GM21529 (cell line): ENCODE results near the gene CRYBG1.

Source experiments
- ATAC-seq: cut with Tn5 transposase; IDR thresholded peaks from one replicate; pipeline ENCODE4 v1.9.1; 2021; ENCODE audit not compliant: unreplicated experiment

CRYBG1 gene

GRCh38 chr6:106360410-106360988 is at the start of gene CRYBG1:
Gene CRYBG1 (plus strand): TSS chr6:106360717. CDS start chr6:106360909, 192 bp downstream.
- peak; percentile 88 for ATAC-seq

GRCh38 chr6:106315765-106316374 is 44.6 kb upstream of the CRYBG1 start:
- ATAC-seq: no peak

- ATAC-seq: peak; percentile 69
Measured at GRCh38 chr6:106316375-106316766, 44.1 kb upstream of the CRYBG1 start.

GRCh38 chr6:106318061-106318460 is 42.5 kb upstream of the CRYBG1 start:
- no peak for ATAC-seq

GRCh38 chr6:106318851-106319250 is 41.7 kb upstream of the CRYBG1 start:
- ATAC-seq: no peak

GRCh38 chr6:106321940-106322339 is 38.6 kb upstream of the CRYBG1 start:
- ATAC-seq: no peak

- ATAC-seq: no peak
Measured at GRCh38 chr6:106324726-106325335, 35.7 kb upstream of the CRYBG1 start.

- peak; percentile 93 for ATAC-seq
Measured at GRCh38 chr6:106325336-106326178, 35.0 kb upstream of the CRYBG1 start, which contains the start of gene ATG5. Gene ATG5 (minus strand): TSS chr6:106325760. CDS start chr6:106316208, 9,552 bp downstream.

- ATAC-seq: no peak
Measured at GRCh38 chr6:106334646-106335448, 25.7 kb upstream of the CRYBG1 start.

GRCh38 chr6:106339334-106340029 is 21.0 kb upstream of the CRYBG1 start:
- peak; percentile 81 for ATAC-seq

- no peak for ATAC-seq
Measured at GRCh38 chr6:106347219-106347618, 13.3 kb upstream of the CRYBG1 start.

GRCh38 chr6:106356378-106356777 is 4.1 kb upstream of the CRYBG1 start:
- no peak for ATAC-seq

GRCh38 chr6:106359959-106360409 is 533 bp upstream of the CRYBG1 start:
- peak; percentile 27 for ATAC-seq

GRCh38 chr6:106360989-106361430 is 493 bp downstream of the CRYBG1 start:
- ATAC-seq: peak; percentile 40

- ATAC-seq: no peak
Measured at GRCh38 chr6:106363401-106364138, 3.1 kb downstream of the CRYBG1 start.

GRCh38 chr6:106369739-106370138 is 9.2 kb downstream of the CRYBG1 start:
- no peak for ATAC-seq

- ATAC-seq: no peak
Measured at GRCh38 chr6:106370639-106371038, 10.1 kb downstream of the CRYBG1 start.

GRCh38 chr6:106372838-106373501 is 12.5 kb downstream of the CRYBG1 start:
- ATAC-seq: no peak
